B cell (primary cell): ENCODE measurements around the gene FPR1. TPM values are rescaled to one million over a fixed set of nuclear protein-coding genes. Genes with fewer than 3 reads are reported as not detected.

Experiments used
- ATAC-seq: fragments of 200-7000 bp; cut with Tn5 transposase; one replicate; pipeline ENCODE4 v1.10.0; 2021; ENCODE audit warnings: low read depth, mild to moderate bottlenecking, moderate number of reproducible peaks, moderate library complexity
- CTCF ChIA-PET: fragments of 350-600 bp; sonication (Branson Sonifier 250); formaldehyde crosslinking; loops from one replicate; lab custom pipeline; 2021; ENCODE audit warnings: antibody characterized with exemption, inconsistent platforms; lab: Charles Lee
- POLR2A ChIA-PET: fragments of 350-600 bp; sonication (Branson Sonifier 250); formaldehyde crosslinking; loops from one replicate; lab custom pipeline; 2021; ENCODE audit warnings: antibody characterized with exemption; lab: Charles Lee
- DNase-seq: peaks from one replicate; pipeline ENCODE4 v3.0.0; 2013
- H2AFZ ChIP-seq: 2 replicates; pipeline ENCODE4 v1.6.1; 2012; ENCODE audit warnings: mild to moderate bottlenecking, low read depth, low read length; ENCODE audit not compliant: insufficient read depth, poor library complexity, severe bottlenecking
- H3K27ac ChIP-seq, 2 donors: 1 replicate in 1 of 2; 2 replicates in 1 of 2; pipeline ENCODE4 v1.5.1; 2012 to 2013; ENCODE audit warnings: low read length in 2 of 2, mild to moderate bottlenecking in 2 of 2, moderate library complexity in 1 of 2
- H3K27me3 ChIP-seq, 4 experiments: fragments of 200-600 bp in 1 of 4; sonication (generic) in 1 of 4; replicated peaks in 1 of 4; 1 replicate in 2 of 4; 2 replicates in 2 of 4; pipeline versions ENCODE4 v1.6.1 to v1.7.0; 2013 to 2016; ENCODE audit warnings: low read length in 3 of 4, mild to moderate bottlenecking in 2 of 4, mixed read lengths in 1 of 4, moderate library complexity in 1 of 4; ENCODE audit not compliant: insufficient read depth in 4 of 4, control insufficient read depth in 3 of 4; ENCODE audit errors: control extremely low read depth in 1 of 4
- H3K36me3 ChIP-seq, 2 experiments: replicated peaks in 1 of 2; 1 replicate in 1 of 2; 2 replicates in 1 of 2; pipeline versions ENCODE4 v1.6.1 to v1.7.1; 2013; ENCODE audit warnings: low read length in 1 of 2; ENCODE audit not compliant: insufficient read depth in 2 of 2, control insufficient read depth in 1 of 2; ENCODE audit errors: control extremely low read depth in 1 of 2, extremely low read depth in 1 of 2
- H3K4me1 ChIP-seq, 2 donors: fragments of 200-600 bp in 1 of 2; sonication (generic) in 1 of 2; 1 replicate in 1 of 2; 2 replicates in 1 of 2; pipeline versions ENCODE4 v1.5.1 to v1.6.1; 2013 to 2017; ENCODE audit warnings: low read length in 2 of 2; ENCODE audit not compliant: control insufficient read depth in 2 of 2, insufficient read depth in 2 of 2
- H3K4me2 ChIP-seq: replicated peaks from 2 replicates; pipeline ENCODE3; 2012; ENCODE audit warnings: mild to moderate bottlenecking, low read depth, low read length; ENCODE audit not compliant: poor library complexity, severe bottlenecking
- H3K4me3 ChIP-seq, 5 experiments: fragments of 200-600 bp in 1 of 5; sonication (generic) in 1 of 5; 1 replicate in 3 of 5; 2 replicates in 2 of 5; pipeline versions ENCODE4 v1.5.1 to v1.7.0; 2011 to 2016; ENCODE audit warnings: low read length in 4 of 5, mild to moderate bottlenecking in 4 of 5, low read depth in 2 of 5, control low read depth in 1 of 5, moderate library complexity in 1 of 5; ENCODE audit not compliant: insufficient read depth in 1 of 5; ENCODE audit errors: control extremely low read depth in 1 of 5, extremely low read depth in 1 of 5
- H3K79me2 ChIP-seq: fragments of 200-600 bp; sonication (generic); one replicate; pipeline ENCODE4 v1.6.0; 2016; ENCODE audit warnings: low read length; ENCODE audit not compliant: control insufficient read depth, insufficient read depth
- H3K9ac ChIP-seq: fragments of 200-600 bp; sonication (generic); 2 replicates; pipeline ENCODE4 v1.6.1; 2017; ENCODE audit warnings: mild to moderate bottlenecking, low read length, moderate library complexity
- H3K9me3 ChIP-seq, 3 donors: one replicate each; pipeline versions ENCODE4 v1.6.1 to v1.7.1; 2013; ENCODE audit warnings: low read length in 2 of 3; ENCODE audit not compliant: control insufficient read depth in 2 of 3, insufficient read depth in 1 of 3; ENCODE audit errors: control extremely low read depth in 1 of 3
- H4K20me1 ChIP-seq: 2 replicates; pipeline ENCODE4 v1.6.0; 2012; ENCODE audit warnings: mild to moderate bottlenecking, low read length; ENCODE audit not compliant: insufficient read depth, control insufficient read depth, poor library complexity, severe bottlenecking
- H3K27ac Mint-ChIP-seq: one replicate; pipeline ENCODE4 v1.8.0; 2021; ENCODE audit warnings: mixed read lengths
- H3K27me3 Mint-ChIP-seq: one replicate; pipeline ENCODE4 v1.8.0; 2021; ENCODE audit warnings: mixed read lengths
- H3K4me1 Mint-ChIP-seq: one replicate; pipeline ENCODE4 v1.8.0; 2021; ENCODE audit warnings: mixed read lengths
- H3K4me3 Mint-ChIP-seq: one replicate; pipeline ENCODE4 v1.8.0; 2021; ENCODE audit warnings: mixed read lengths
- H3K9me3 Mint-ChIP-seq: one replicate; pipeline ENCODE4 v1.8.0; 2022; ENCODE audit warnings: mixed read lengths; ENCODE audit not compliant: insufficient read depth
- EZH2 ChIP-seq: IDR thresholded peaks from 2 replicates; pipeline ENCODE4 v1.6.1; 2012; ENCODE audit warnings: borderline replicate concordance, low read depth, mild to moderate bottlenecking, moderate library complexity, low read length; ENCODE audit not compliant: insufficient read depth, poor library complexity, severe bottlenecking
- WGBS: methylation state at CpG from one replicate; pipeline ENCODE4 v1.1.5; 2013; ENCODE audit warnings: missing lambda C conversion rate; ENCODE audit not compliant: insufficient coverage; 5-methylcytosine and 5-hydroxymethylcytosine counted together
- intact Hi-C: fragments of 100-400 bp; cut with micrococcal nuclease; formaldehyde crosslinking; loops from one replicate; pipeline ENCODE4 v1.10.0; 2022
- polyA plus RNA-seq: library from polyadenylated mRNA; depleted of rRNA; stranded (reverse); fragments of >200 nt; gene quantifications from 2 replicates; pipeline ENCODE4 v1.2.3, GENCODE V29; 2012
- total RNA-seq, 2 donors: library from RNA; stranded (reverse); fragments of 120-200 nt in 1 of 2; gene quantifications; 1 replicate in 1 of 2; 2 replicates in 1 of 2; pipeline versions ENCODE4 v1.2.3 to v1.2.4, GENCODE V29; 2013 to 2022
- TF ChIP-seq, protein P1 (sequence below): fragments of 200-600 bp; IDR thresholded peaks from one replicate; pipeline ENCODE4 v1.8.0; 2022; ENCODE audit warnings: antibody characterized with exemption, mild to moderate bottlenecking

Gene FPR1
- total and polyA plus RNA-seq, 2 donors (not counting 1 experiment from before 2014, with no cell fraction given): 0.17 to 1.1 TPM

DNA sequence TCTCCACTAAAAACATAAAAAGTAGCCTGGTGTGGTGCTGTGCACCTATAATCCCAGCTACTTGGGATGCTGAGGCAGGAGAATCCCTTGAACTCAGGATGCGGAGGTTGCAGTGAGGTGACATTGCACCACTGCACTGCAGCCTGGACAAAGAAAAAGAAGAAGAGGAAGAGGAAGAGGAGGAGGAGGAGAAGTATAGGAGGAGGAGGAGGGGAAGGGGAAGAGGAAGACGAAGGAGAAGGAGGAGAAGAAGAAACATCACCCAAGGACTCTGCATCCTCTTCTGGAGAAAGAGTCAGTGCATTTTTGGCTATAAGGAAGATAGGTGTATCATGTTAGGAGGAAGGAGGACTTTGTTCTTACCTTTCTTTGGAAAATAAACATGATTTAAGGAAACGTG, 30.3 kb upstream of the FPR1 start:
- 100% methylated on average over 1 of the region's 3 CpGs for WGBS

GRCh38 chr19:51780270-51780669, 28.6 kb upstream of the FPR1 start:
- Mint-ChIP-seq H3K4me1 (peaks cover 2% of the 10 kb centered on the region), H3K27me3 (peaks cover 44% of the 10 kb centered on the region), H3K9me3 (no peaks in the 10 kb centered on the region), H3K27ac (no peak overlapping the region), H3K4me3 (no peak overlapping the region)
- Histone ChIP-seq H3K4me3 (no peak overlapping the region), H3K79me2 (no peaks in the 10 kb centered on the region), H3K27me3 (peaks cover 0 to 9% (median 3%) of the 10 kb centered on the region in 4 experiments), H2AFZ (no peak overlapping the region), H3K9ac (no peak overlapping the region), H3K27ac (no peak overlapping the region), H3K4me2 (no peak overlapping the region), H3K36me3 (no peaks in the 10 kb centered on the region), H3K9me3 (peaks cover 0 to 3% (median 0%) of the 10 kb centered on the region in 3 donors), H4K20me1 (no peaks in the 10 kb centered on the region), H3K4me1 (peaks cover 0 to 6% of the 10 kb centered on the region in 2 donors)
- DNase-seq: no peak
- CTCF ChIA-PET: interaction anchor here (1.2 kb wide), 1 partner anchor 123 kb away, joined by 3 read pairs; no protein-coding TSS in a partner anchor
- intact Hi-C loops: no loop called here
- ATAC-seq: no peak
- POLR2A ChIA-PET: no interaction called here
- no peak for TF ChIP-seq EZH2
- TF ChIP-seq, protein P1, sequence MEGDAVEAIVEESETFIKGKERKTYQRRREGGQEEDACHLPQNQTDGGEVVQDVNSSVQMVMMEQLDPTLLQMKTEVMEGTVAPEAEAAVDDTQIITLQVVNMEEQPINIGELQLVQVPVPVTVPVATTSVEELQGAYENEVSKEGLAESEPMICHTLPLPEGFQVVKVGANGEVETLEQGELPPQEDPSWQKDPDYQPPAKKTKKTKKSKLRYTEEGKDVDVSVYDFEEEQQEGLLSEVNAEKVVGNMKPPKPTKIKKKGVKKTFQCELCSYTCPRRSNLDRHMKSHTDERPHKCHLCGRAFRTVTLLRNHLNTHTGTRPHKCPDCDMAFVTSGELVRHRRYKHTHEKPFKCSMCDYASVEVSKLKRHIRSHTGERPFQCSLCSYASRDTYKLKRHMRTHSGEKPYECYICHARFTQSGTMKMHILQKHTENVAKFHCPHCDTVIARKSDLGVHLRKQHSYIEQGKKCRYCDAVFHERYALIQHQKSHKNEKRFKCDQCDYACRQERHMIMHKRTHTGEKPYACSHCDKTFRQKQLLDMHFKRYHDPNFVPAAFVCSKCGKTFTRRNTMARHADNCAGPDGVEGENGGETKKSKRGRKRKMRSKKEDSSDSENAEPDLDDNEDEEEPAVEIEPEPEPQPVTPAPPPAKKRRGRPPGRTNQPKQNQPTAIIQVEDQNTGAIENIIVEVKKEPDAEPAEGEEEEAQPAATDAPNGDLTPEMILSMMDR: no peak
- no CpG with 5 or more reads among the region's 2 CpGs for WGBS

More for the DNA sequence above, 30.3 kb upstream of the FPR1 start:
- H3K27me3 ChIP-seq: peaks cover 0 to 7% (median 3%) of the 10 kb centered on the region in 4 experiments
- H3K4me1 ChIP-seq: peaks cover 0 to 6% of the 10 kb centered on the region in 2 donors
- no peaks in the 10 kb centered on the region for H3K79me2 ChIP-seq
- H4K20me1 ChIP-seq: no peaks in the 10 kb centered on the region
- peaks cover 2 to 4% (median 3%) of the 10 kb centered on the region in 3 donors for H3K9me3 ChIP-seq
- H3K9me3 Mint-ChIP-seq: no peaks in the 10 kb centered on the region
- no peak overlapping the region for H3K4me3 ChIP-seq
- CTCF ChIA-PET: no interaction called here
- no peak overlapping the region for H3K27ac Mint-ChIP-seq
- H3K4me1 Mint-ChIP-seq: peaks cover 5% of the 10 kb centered on the region
- H3K27me3 Mint-ChIP-seq: peaks cover 28% of the 10 kb centered on the region
- H3K9ac ChIP-seq: no peak overlapping the region
- POLR2A ChIA-PET: no interaction called here
- TF ChIP-seq, protein P1: no peak
- no peak for TF ChIP-seq EZH2
- no peak overlapping the region for H3K4me2 ChIP-seq
- ATAC-seq (no peak), DNase-seq (no peak)
- intact Hi-C loops: no loop called here
- H3K27ac ChIP-seq: no peak overlapping the region
- H3K4me3 Mint-ChIP-seq: no peak overlapping the region
- H3K36me3 ChIP-seq: no peaks in the 10 kb centered on the region
- H2AFZ ChIP-seq: no peak overlapping the region
